Activated CD4-positive, alpha-beta T cell treated with anti-CD3 and anti-CD28 coated beads for 24 hours (primary cell): Measurements from ENCODE around the gene GOLGA6A.
A peak's percentile ranks its signal among the peaks of the same experiment; 100 is the strongest.
"Not testable (repeated sequence)": the region's sequence is repeated elsewhere in the genome, so short reads cannot be mapped to it uniquely, and the experiment has no call there.

ENCODE experiments used
- DNase-seq, 2 donors: peaks; one replicate each; pipeline ENCODE4 v3.0.0-alpha.2; 2020; ENCODE audit warnings: low read depth in 2 of 2

GOLGA6A gene

GRCh38 chr15:74082450-74082849, at the start of gene GOLGA6A:
GOLGA6A (minus strand) TSS chr15:74082550; CDS start chr15:74082509, 41 bp downstream.
- DNase-seq = not testable (repeated sequence)

GRCh38 chr15:74131628-74132413, 49.5 kb upstream of the GOLGA6A start:
- DNase-seq = no peak

- no peak for DNase-seq
Observed at GRCh38 chr15:74130849-74131627, 48.7 kb upstream of the GOLGA6A start.

- no peak for DNase-seq
Observed at GRCh38 chr15:74130155-74130848, 48.0 kb upstream of the GOLGA6A start, which contains the start of gene ISLR2. ISLR2 (plus strand) TSS chr15:74130586; CDS start chr15:74132755, 2,169 bp downstream.

GRCh38 chr15:74129586-74130154, 47.3 kb upstream of the GOLGA6A start:
- DNase-seq = no peak

GRCh38 chr15:74128785-74129585, 46.6 kb upstream of the GOLGA6A start:
- DNase-seq = no peak

GRCh38 chr15:74127954-74128784, 45.8 kb upstream of the GOLGA6A start:
- no peak for DNase-seq

- peak; percentile 83 to 86 for DNase-seq
Observed at GRCh38 chr15:74127255-74127953, 45.1 kb upstream of the GOLGA6A start.

- no peak for DNase-seq
Observed at GRCh38 chr15:74124759-74125158, 42.4 kb upstream of the GOLGA6A start.

GRCh38 chr15:74124196-74124595, 41.8 kb upstream of the GOLGA6A start:
- no peak for DNase-seq

- no peak for DNase-seq
Observed at GRCh38 chr15:74123658-74124057, 41.3 kb upstream of the GOLGA6A start.

- no peak for DNase-seq
Observed at GRCh38 chr15:74123131-74123429, 40.7 kb upstream of the GOLGA6A start.

GRCh38 chr15:74122403-74123130, 40.2 kb upstream of the GOLGA6A start:
- DNase-seq = no peak

GRCh38 chr15:74121858-74122257, 39.5 kb upstream of the GOLGA6A start:
- no peak for DNase-seq

GRCh38 chr15:74121039-74121438, 38.7 kb upstream of the GOLGA6A start:
- DNase-seq = no peak

- no peak for DNase-seq
Observed at GRCh38 chr15:74120426-74120825, 38.1 kb upstream of the GOLGA6A start.

GRCh38 chr15:74109713-74110112, 27.4 kb upstream of the GOLGA6A start:
- no peak for DNase-seq

GRCh38 chr15:74108611-74109010, 26.3 kb upstream of the GOLGA6A start:
- not testable (repeated sequence) for DNase-seq

- DNase-seq = no peak
Observed at GRCh38 chr15:74108111-74108510, 25.8 kb upstream of the GOLGA6A start.
